Activated T-cell treated with anti-CD3 and anti-CD28 coated beads, Interleukin-2, amount 50 U/mL, for 4 hours (primary cell): ENCODE results near the gene POLE. TPM values are rescaled to one million over a fixed set of nuclear protein-coding genes. Genes with fewer than 3 reads are reported as not detected.

Experiments used
- ATAC-seq, 2 donors: fragments of 200-7000 bp; cut with Tn5 transposase; one replicate each; pipeline ENCODE4 v1.10.0; 2021
- DNase-seq: peaks from one replicate; pipeline ENCODE4 v3.0.0-alpha.2; 2020
- H3K27me3 Mint-ChIP-seq: one replicate; pipeline ENCODE4 v1.8.0; 2021; ENCODE audit warnings: low read depth, mixed read lengths
- H3K36me3 Mint-ChIP-seq: one replicate; pipeline ENCODE4 v1.8.0; 2022; ENCODE audit warnings: mixed read lengths; ENCODE audit not compliant: insufficient read depth
- H3K4me1 Mint-ChIP-seq: one replicate; pipeline ENCODE4 v1.8.0; 2021; ENCODE audit warnings: low read depth, mixed read lengths
- H3K4me3 Mint-ChIP-seq: one replicate; pipeline ENCODE4 v1.8.0; 2021; ENCODE audit warnings: mild to moderate bottlenecking, moderate library complexity, mixed read lengths
- H3K9me3 Mint-ChIP-seq: one replicate; pipeline ENCODE4 v1.8.0; 2021; ENCODE audit warnings: mixed read lengths
- total RNA-seq, 3 donors: library from RNA; stranded (reverse); gene quantifications; one replicate each; pipeline ENCODE4 v1.2.1, GENCODE V29; 2021

POLE gene
- total RNA-seq, 3 donors from 2014 or later, result 98.4 to 110 (median 101) TPM

DNA sequence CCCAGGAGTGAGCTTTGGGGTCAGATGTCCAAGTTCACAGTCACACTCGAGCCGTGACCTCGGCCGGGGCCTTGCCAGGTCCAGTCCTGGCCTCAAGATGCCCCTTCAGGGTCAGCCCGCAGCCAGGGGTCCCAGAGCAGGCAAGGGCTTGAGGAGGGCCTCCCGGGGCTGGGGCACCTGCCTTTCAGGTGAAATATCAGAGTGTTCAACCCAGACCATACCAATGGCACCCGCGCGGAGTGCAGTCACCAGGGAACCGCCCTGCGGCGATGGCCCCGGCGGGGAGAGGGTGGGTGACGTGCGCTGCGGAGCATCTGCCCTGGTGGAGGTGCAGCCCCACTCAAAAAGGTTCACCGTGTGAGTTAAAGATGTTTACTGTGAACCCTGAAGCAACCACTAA lies 93.6 kb downstream of the POLE start:
- H3K4me3 Mint-ChIP-seq, result no peak overlapping the region
- no peaks in the 10 kb centered on the region for H3K36me3 Mint-ChIP-seq
- peaks cover 23% of the 10 kb centered on the region for H3K27me3 Mint-ChIP-seq
- H3K4me1 Mint-ChIP-seq, result peaks cover 9% of the 10 kb centered on the region
- ATAC-seq (no peak), DNase-seq (no peak)
- no peaks in the 10 kb centered on the region for H3K9me3 Mint-ChIP-seq

DNA sequence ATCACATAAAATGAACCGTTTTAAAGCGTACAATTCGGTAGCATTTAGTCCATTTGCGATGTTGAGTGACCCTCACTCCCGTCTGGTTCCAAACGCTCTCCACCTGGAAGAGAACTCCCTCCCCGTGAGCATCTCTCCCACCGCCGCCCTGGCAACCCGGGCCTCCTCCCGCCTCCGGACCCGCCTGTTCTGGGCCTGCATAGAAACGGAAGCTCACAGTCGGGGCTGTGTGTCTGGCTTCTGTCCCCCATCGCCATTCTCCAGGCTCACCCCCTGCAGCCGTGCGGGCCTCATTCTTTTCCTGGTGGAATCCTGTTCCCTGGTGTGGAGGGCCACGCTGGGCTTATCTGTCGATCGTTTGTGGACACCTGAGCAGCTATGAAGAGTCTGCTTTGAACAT lies 94.1 kb downstream of the POLE start:
- no peaks in the 10 kb centered on the region for H3K9me3 Mint-ChIP-seq
- H3K4me3 Mint-ChIP-seq, result no peak overlapping the region
- H3K27me3 Mint-ChIP-seq, result peaks cover 23% of the 10 kb centered on the region
- no peaks in the 10 kb centered on the region for H3K36me3 Mint-ChIP-seq
- no peak for DNase-seq
- no peak for ATAC-seq
- H3K4me1 Mint-ChIP-seq, result peaks cover 8% of the 10 kb centered on the region

DNA sequence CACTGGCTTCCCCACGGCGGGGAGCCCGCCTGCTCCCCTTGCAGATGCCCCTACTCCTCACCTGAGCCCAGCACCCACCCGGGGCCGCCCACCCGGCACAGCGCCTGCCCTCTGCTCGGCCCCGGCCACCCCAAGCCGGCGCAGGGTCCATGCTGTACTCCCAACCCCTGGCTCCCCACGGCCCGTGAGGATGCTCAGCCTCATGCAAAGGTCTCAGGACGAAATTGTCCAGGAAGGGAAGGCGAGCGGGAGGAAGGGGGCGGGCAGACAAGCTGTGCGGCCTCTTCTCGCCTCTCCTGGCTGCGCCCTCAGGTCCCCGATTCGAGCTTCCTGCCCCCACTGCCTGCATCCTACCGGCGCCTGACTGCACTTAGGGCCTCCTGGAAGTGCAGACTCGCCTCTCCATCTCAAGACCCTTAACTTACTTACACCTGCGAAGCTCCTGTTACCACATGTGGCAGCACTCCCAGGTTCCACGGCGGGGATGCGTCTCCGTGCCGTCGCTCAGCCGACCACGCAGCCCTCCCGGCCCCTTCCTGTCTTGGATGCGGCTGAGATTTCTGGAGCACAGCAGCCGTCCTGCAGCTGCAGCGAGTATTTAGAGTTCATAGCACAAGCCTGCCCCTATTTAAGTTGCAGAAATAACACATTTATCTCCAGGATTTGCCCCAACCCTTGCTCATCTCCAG lies 94.7 kb downstream of the POLE start:
- Mint-ChIP-seq H3K4me1 (peaks cover 5% of the 10 kb centered on the region), H3K27me3 (peaks cover 19% of the 10 kb centered on the region), H3K36me3 (no peaks in the 10 kb centered on the region), H3K9me3 (no peaks in the 10 kb centered on the region), H3K4me3 (no peak overlapping the region)
- DNase-seq (no peak), ATAC-seq (no peak)

DNA sequence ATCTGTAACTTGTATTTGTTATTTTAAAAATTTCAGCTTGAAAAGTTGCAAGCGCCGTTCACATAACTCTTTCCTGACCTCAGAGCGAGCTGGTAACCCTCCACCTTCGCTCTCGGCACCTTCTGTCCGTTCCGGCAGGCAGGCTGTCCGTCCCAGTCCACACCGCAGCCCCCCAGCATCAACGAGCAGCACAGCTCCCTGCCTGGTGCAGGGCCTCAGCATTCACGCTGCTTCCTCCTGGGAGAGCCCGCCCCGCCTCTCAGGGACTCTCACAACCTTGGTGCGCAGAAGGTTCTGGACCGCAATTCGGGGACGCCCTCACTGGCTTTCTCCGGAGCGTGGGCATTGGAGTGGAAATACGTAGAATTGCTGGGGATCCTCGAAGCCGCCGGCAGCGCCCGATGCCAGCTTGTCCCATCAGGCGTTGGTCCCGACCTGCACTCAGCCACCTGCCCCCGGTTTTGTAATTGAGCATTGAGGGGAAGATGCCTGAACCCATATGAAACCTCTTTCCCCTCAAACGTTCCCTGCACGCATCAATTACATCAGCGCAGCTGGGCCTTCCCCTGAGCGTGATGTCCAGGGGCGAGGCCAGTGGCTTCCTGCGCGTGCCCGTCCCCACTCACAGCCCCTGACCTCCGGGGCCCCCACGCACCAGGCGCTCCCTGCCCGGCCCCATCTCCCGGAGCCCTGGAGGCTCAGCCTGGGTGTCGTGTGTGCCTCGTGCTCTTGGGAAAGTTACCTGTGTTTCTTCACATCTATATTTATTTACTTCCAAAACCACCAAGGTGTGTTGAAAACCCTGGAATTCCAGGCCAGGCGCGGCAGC lies 95.8 kb downstream of the POLE start:
- Mint-ChIP-seq H3K36me3 (no peaks in the 10 kb centered on the region), H3K4me3 (no peak overlapping the region), H3K9me3 (no peaks in the 10 kb centered on the region)

DNA sequence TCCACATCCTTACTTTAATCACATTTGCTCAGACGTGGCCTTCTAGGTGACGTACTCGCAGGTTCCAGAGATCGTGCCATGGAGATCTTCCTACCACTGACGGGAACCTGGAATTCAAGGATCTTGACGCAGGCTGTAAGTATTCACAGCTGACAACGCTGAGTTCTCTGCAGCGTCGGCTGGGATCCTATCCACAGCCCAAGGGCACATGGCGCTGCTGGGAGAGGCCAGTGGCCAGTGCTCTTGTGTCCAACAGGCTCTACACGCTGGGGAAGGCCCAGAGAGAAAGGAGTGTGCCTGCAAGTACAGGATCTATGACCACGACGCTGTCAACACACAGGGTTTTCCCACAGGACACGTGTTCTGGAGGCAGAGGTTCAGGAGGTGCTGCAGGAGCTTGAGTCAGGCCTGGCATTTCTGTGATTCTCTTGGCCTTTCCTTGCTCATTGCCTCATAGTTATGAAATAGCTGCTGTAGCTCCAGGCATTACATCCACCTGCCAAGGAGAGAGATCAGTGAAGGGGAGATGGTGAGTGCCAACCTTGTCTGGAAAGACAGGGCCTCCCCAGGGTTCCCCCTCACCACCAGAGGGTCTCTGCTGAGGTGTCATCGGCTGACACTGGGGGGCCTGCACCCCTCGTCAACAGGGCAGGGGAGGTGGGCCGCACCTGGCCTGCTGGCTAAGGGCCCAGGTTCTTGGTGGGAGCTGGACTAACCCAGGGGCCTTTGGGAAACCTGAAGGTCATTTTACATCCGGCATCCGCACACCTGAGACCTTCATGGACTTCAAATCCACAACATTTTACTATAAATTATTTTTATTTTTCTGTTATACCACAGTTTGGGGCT lies 98.1 kb downstream of the POLE start:
- ATAC-seq (no peak), DNase-seq (no peak)
- Mint-ChIP-seq H3K27me3 (peaks cover 7% of the 10 kb centered on the region), H3K4me3 (no peak overlapping the region), H3K4me1 (peaks cover 2% of the 10 kb centered on the region), H3K36me3 (peaks cover under 1% of the 10 kb centered on the region), H3K9me3 (no peaks in the 10 kb centered on the region)

More for the DNA sequence above, 95.8 kb downstream of the POLE start:
- peaks cover 15% of the 10 kb centered on the region for H3K27me3 Mint-ChIP-seq
- ATAC-seq, result no peak
- H3K4me1 Mint-ChIP-seq, result peaks cover 2% of the 10 kb centered on the region
- DNase-seq, result no peak

DNA sequence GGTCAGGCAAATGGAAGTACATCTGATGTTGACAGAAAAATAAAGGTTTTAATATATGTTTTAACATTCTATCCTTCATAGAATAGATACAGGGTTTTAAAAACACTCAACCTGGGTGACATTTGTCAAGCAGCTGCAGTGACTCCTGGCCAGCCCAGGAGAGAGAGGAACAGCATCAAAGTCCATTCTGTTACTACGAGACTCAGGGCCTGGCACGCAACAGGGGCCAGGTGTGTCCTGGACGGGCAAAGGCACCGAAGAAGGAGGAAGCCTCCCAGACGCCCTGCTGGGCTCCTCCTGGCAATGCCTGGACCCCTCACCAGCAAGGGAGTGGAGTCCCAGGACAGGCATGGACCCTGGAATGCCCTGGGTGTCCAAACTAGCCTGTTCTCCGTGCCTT lies 98.8 kb downstream of the POLE start:
- DNase-seq (no peak), ATAC-seq (no peak)
- peaks cover 4% of the 10 kb centered on the region for H3K36me3 Mint-ChIP-seq
- no peaks in the 10 kb centered on the region for H3K4me1 Mint-ChIP-seq
- no peak overlapping the region for H3K4me3 Mint-ChIP-seq
- H3K27me3 Mint-ChIP-seq, result peaks cover 4% of the 10 kb centered on the region
- no peaks in the 10 kb centered on the region for H3K9me3 Mint-ChIP-seq

DNA sequence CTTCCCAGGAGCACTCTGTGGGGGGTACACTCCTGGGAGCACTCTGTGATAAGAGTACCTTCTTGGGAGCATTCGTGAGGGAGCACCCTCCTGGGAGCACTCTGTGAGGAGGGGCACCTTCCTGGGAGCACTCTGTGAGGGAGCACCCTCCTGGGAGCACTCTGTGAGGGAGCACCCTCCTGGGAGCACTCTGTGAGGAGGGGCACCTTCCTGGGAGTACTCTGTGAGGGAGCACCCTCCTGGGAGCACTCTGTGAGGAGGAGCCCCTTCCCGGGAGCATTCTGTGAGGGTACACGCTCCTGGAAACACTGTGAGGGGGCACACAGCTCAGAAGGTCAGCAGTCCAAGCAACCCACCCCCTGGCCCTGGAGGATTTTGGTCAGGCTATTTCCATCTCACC lies 99.4 kb downstream of the POLE start:
- ATAC-seq (no peak), DNase-seq (no peak)
- Mint-ChIP-seq H3K4me3 (no peak overlapping the region), H3K9me3 (no peaks in the 10 kb centered on the region), H3K36me3 (peaks cover 4% of the 10 kb centered on the region), H3K27me3 (peaks cover 2% of the 10 kb centered on the region), H3K4me1 (no peaks in the 10 kb centered on the region)

DNA sequence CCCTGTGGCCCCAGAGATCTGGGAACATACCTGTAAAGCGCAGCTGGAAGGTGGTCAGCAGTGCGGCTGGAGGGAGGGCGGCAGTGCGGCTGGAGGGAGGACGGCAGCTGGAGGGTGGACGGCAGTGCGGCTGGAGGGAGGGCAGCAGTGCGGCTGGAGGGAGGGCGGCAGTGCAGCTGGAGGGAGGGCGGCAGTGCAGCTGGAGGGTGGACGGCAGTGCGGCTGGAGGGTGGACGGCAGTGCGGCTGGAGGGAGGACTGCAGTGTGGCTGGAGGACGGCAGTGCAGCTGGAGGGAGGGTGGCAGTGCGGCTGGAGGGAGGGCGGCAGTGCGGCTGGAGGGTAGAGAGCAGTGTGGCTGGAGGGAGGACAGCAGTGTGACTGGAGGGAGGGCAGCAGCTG lies 100.2 kb downstream of the POLE start:
- DNase-seq (no peak), ATAC-seq (no peak)
- H3K27me3 Mint-ChIP-seq, result no peaks in the 10 kb centered on the region
- H3K4me1 Mint-ChIP-seq, result no peaks in the 10 kb centered on the region
- no peaks in the 10 kb centered on the region for H3K9me3 Mint-ChIP-seq
- H3K36me3 Mint-ChIP-seq, result peaks cover 4% of the 10 kb centered on the region
- H3K4me3 Mint-ChIP-seq, result no peak overlapping the region

DNA sequence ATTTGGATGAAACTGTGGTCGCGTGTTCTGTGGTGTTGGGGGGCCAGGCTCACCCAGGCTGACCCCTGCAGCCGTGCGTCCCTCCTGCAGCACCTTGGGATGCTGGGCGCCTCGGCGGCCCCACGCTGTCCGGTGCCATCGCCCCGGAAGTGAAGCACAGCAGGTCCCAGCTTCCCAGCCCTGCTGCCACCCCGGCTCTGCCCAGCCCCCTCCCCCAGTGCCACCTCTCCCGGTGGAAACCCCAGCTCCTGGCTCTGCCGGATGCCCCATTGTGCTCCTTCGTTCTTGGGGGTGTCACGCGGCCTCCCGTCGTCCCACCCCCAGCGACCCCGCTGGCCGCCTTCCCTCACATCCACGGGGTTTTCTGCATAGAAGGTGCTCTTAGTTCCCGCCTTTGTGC lies 102.0 kb downstream of the POLE start:
- H3K9me3 Mint-ChIP-seq, result no peaks in the 10 kb centered on the region
- ATAC-seq, result no peak
- no peaks in the 10 kb centered on the region for H3K27me3 Mint-ChIP-seq
- peaks cover 4% of the 10 kb centered on the region for H3K36me3 Mint-ChIP-seq
- no peak for DNase-seq
- no peaks in the 10 kb centered on the region for H3K4me1 Mint-ChIP-seq
- H3K4me3 Mint-ChIP-seq, result no peak overlapping the region

DNA sequence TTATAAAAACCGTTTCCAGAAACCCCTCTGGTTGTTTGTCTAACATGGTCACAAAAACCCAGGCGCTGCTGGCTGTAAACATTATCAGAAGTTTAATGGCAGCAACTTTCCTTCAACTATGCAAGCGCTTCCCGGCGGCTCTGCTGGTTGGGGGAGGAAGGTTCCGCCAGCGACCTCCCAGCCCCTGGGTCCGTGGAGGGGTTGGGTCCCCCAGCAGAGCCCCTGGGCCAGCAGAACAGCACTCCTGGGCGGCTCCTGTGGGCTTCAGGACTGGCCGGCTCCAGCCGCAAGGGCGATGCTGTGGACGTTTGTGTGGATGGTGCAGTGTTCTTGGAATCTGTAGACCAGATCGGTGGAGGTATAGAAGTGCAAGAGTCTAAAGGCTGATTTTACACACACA lies 102.7 kb downstream of the POLE start:
- H3K36me3 Mint-ChIP-seq, result peaks cover 4% of the 10 kb centered on the region
- no peaks in the 10 kb centered on the region for H3K9me3 Mint-ChIP-seq
- H3K4me3 Mint-ChIP-seq, result no peak overlapping the region
- H3K4me1 Mint-ChIP-seq, result no peaks in the 10 kb centered on the region
- no peak for ATAC-seq
- DNase-seq, result no peak
- no peaks in the 10 kb centered on the region for H3K27me3 Mint-ChIP-seq

DNA sequence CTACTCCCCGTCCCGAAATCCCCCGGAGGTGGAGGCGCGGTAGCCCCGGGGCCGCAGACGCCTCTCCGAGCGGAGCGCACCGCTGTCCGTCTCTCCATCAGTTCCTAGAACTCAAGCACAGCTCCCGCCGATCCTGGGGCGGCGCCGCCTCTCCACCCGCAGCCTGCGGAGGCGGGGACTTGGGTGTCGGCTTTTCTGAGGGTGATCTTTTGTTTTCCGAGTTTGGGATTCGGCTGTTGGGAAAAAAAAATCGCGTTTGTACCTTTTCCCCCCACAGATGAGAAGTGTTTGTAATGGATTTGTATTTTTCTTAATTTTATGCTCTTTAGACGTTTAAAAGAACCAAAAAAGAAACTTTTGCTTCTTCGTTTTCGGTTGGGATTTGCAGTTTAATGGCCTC lies 103.4 kb downstream of the POLE start:
- ATAC-seq, result no peak
- Mint-ChIP-seq H3K4me3 (no peak overlapping the region), H3K27me3 (no peaks in the 10 kb centered on the region), H3K9me3 (no peaks in the 10 kb centered on the region), H3K36me3 (peaks cover 7% of the 10 kb centered on the region), H3K4me1 (no peaks in the 10 kb centered on the region)
- DNase-seq, result no peak

DNA sequence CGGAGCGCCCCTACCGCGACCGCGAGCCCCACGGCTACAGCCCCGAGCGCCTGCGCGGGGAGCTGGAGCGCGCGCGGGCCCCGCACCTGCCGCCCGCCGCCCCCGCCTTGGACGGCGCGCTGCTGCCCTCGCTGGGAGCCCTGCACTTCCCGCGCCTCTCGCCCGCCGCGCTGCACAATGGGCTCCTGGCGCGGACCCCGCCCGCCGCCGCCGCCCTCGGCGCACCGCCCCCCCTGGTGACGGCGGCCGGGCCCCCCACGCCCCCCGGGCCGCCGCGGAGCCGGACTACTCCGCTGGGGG lies 103.8 kb downstream of the POLE start:
- no peak overlapping the region for H3K4me3 Mint-ChIP-seq
- no peak for DNase-seq
- ATAC-seq, result no peak

DNA sequence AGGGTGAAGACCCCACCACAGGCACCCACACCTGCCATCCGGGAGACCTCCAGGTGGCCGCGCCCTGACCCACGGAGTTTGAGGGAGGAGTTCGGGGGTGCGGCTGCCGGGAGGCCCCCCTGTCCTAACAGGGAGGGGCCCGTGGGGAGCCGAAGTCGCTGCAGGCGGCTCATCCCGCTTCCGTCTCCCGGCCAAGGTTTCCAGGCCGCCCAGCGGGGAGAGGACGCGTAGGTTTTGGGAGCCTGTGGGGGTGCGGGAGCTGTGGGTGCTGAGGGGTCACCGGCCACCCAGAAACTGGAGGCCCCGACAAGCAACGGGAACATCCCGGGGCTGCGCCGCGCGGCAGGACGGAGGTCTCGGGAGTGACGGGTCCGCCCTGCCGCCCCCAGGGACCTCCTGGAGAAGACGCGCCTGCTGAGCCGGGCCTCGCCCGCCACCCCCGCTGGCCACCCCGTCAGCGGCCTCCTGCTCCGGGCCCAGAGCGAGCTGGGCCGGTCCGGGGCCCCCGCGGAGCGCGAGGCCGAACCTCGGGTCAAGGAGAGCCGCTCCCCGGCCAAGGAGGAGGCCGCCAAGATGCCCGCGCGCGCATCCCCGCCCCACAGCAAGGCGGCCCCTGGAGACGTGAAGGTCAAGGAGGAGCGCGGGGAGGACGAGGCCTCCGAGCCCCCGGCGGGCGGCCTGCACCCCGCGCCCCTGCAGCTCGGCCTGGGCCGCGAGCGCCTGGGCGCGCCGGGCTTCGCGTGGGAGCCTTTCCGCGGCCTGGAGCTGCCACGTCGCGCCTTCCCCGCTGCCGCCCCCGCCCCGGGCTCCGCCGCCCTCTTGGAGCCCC lies 104.3 kb downstream of the POLE start:
- H3K27me3 Mint-ChIP-seq, result no peaks in the 10 kb centered on the region
- DNase-seq, result no peak
- no peak for ATAC-seq
- no peaks in the 10 kb centered on the region for H3K9me3 Mint-ChIP-seq
- peaks cover 11% of the 10 kb centered on the region for H3K36me3 Mint-ChIP-seq
- no peaks in the 10 kb centered on the region for H3K4me1 Mint-ChIP-seq
- no peak overlapping the region for H3K4me3 Mint-ChIP-seq

More for the DNA sequence above, 103.8 kb downstream of the POLE start:
- Mint-ChIP-seq H3K4me1 (no peaks in the 10 kb centered on the region), H3K27me3 (no peaks in the 10 kb centered on the region), H3K36me3 (peaks cover 7% of the 10 kb centered on the region), H3K9me3 (no peaks in the 10 kb centered on the region)

DNA sequence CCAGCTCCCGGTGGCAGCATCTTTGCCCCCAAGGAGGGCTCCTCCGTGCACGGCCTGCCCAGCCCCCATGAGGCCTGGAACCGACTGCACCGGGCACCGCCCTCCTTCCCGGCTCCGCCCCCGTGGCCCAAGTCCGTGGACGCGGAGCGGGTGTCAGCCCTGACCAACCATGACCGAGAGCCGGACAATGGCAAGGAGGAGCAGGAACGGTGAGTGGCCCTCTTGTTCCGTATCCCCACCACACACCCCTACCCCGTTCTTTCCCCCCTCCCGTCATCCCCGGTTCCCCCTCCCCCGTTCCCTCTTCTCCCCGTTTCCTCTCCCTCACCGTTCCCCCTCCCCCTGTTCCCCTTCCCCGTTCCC lies 105.1 kb downstream of the POLE start:
- H3K4me1 Mint-ChIP-seq, result no peaks in the 10 kb centered on the region
- no peak for ATAC-seq
- no peak overlapping the region for H3K4me3 Mint-ChIP-seq
- peaks cover 13% of the 10 kb centered on the region for H3K36me3 Mint-ChIP-seq
- no peak for DNase-seq
- no peaks in the 10 kb centered on the region for H3K9me3 Mint-ChIP-seq
- H3K27me3 Mint-ChIP-seq, result no peaks in the 10 kb centered on the region
